ENCODE measurements around the gene XIRP2. TPM values are rescaled to one million over a fixed set of nuclear protein-coding genes. Genes with fewer than 3 reads are reported as not detected.

XIRP2 gene
- total RNA-seq, 6 experiments from 2014 or later = 0.05 to 2.0 (median 0.19) TPM

GRCh38 chr2:166960702-166961270 lies 72.5 kb downstream of the XIRP2 start:
- intact Hi-C loops (cut with DNase I) = no loop called here
- TF ChIP-seq POLR2A (IDR thresholded peaks at IDR 0.05) = no peak
- TF ChIP-seq CTCF (IDR thresholded peaks at IDR 0.05) = no peak
- no peak for DNase-seq
- H3K27me3 ChIP-seq = no peaks in the 10 kb centered on the region
- ATAC-seq = no peak
- no peak overlapping the region for H3K27ac ChIP-seq
- no peaks in the 10 kb centered on the region for H3K9me3 ChIP-seq
- no peaks in the 10 kb centered on the region for H3K36me3 ChIP-seq
- 32% methylated on average over 2 of the region's 2 CpGs for WGBS (ENCODE audit: insufficient coverage, low coverage, low lambda C conversion rate, missing lambda C conversion rate)
- H3K4me3 ChIP-seq = no peak overlapping the region
- no peaks in the 10 kb centered on the region for H3K4me1 ChIP-seq

- no peaks in the 10 kb centered on the region for H3K4me1 ChIP-seq
- ATAC-seq (no peak), DNase-seq (no peak)
- H3K27ac ChIP-seq = no peak overlapping the region
- no peaks in the 10 kb centered on the region for H3K9me3 ChIP-seq
- TF ChIP-seq CTCF (IDR thresholded peaks at IDR 0.05) (no peak), POLR2A (IDR thresholded peaks at IDR 0.05) (no peak)
- H3K36me3 ChIP-seq = no peaks in the 10 kb centered on the region
- 80% methylated on average over 1 of the region's 1 CpG for WGBS (ENCODE audit: insufficient coverage, low coverage, low lambda C conversion rate, missing lambda C conversion rate)
- no peaks in the 10 kb centered on the region for H3K27me3 ChIP-seq
- intact Hi-C loops (cut with DNase I) = no loop called here
- H3K4me3 ChIP-seq = no peak overlapping the region
These were observed 73.7 kb downstream of the XIRP2 start for GRCh38 chr2:166961933-166962332.

GRCh38 chr2:166969486-166969885 lies 81.2 kb downstream of the XIRP2 start:
- H3K4me3 ChIP-seq = no peak overlapping the region
- intact Hi-C loops (cut with DNase I) = no loop called here
- no peak for TF ChIP-seq POLR2A (IDR thresholded peaks at IDR 0.05)
- TF ChIP-seq CTCF (IDR thresholded peaks at IDR 0.05) = no peak
- no peaks in the 10 kb centered on the region for H3K4me1 ChIP-seq
- 50% methylated on average over 2 of the region's 2 CpGs for WGBS (ENCODE audit: insufficient coverage, low coverage, low lambda C conversion rate, missing lambda C conversion rate)
- H3K27me3 ChIP-seq = no peaks in the 10 kb centered on the region
- no peaks in the 10 kb centered on the region for H3K9me3 ChIP-seq
- no peaks in the 10 kb centered on the region for H3K36me3 ChIP-seq
- DNase-seq (no peak), ATAC-seq (no peak)
- no peak overlapping the region for H3K27ac ChIP-seq

GRCh38 chr2:166972002-166972401 lies 83.7 kb downstream of the XIRP2 start:
- no peak for DNase-seq
- H3K36me3 ChIP-seq = no peaks in the 10 kb centered on the region
- intact Hi-C loops (cut with DNase I) = no loop called here
- no peak overlapping the region for H3K4me3 ChIP-seq
- no peak for ATAC-seq
- 35% methylated on average over 3 of the region's 4 CpGs for WGBS (ENCODE audit: insufficient coverage, low coverage, low lambda C conversion rate, missing lambda C conversion rate)
- no peak overlapping the region for H3K27ac ChIP-seq
- no peak for TF ChIP-seq POLR2A (IDR thresholded peaks at IDR 0.05)
- no peak for TF ChIP-seq CTCF (IDR thresholded peaks at IDR 0.05)
- no peaks in the 10 kb centered on the region for H3K27me3 ChIP-seq
- peaks cover 0 to 2% (median 0%) of the 10 kb centered on the region in 4 donors for H3K9me3 ChIP-seq
- H3K4me1 ChIP-seq = no peaks in the 10 kb centered on the region

GRCh38 chr2:166972418-166972817 lies 84.1 kb downstream of the XIRP2 start:
- no peaks in the 10 kb centered on the region for H3K36me3 ChIP-seq
- no peak overlapping the region for H3K27ac ChIP-seq
- no peaks in the 10 kb centered on the region for H3K4me1 ChIP-seq
- intact Hi-C loops (cut with DNase I) = no loop called here
- peaks cover 0 to 2% (median under 1%) of the 10 kb centered on the region in 4 donors for H3K9me3 ChIP-seq
- no peak overlapping the region for H3K4me3 ChIP-seq
- DNase-seq (no peak), ATAC-seq (no peak)
- no peaks in the 10 kb centered on the region for H3K27me3 ChIP-seq
- TF ChIP-seq POLR2A (IDR thresholded peaks at IDR 0.05) (no peak), CTCF (IDR thresholded peaks at IDR 0.05) (no peak)
